ENCODE data around the gene RND1. TPM values are rescaled to one million over a fixed set of nuclear protein-coding genes. Genes with fewer than 3 reads are reported as not detected.

The RND1 gene
- total and polyA plus RNA-seq, 2 of the 13 experiments (the other 11 are each of a cell fraction or from before 2014, with no cell fraction given), result 1.8 to 1.9 TPM

- TF ChIP-seq, protein P1, sequence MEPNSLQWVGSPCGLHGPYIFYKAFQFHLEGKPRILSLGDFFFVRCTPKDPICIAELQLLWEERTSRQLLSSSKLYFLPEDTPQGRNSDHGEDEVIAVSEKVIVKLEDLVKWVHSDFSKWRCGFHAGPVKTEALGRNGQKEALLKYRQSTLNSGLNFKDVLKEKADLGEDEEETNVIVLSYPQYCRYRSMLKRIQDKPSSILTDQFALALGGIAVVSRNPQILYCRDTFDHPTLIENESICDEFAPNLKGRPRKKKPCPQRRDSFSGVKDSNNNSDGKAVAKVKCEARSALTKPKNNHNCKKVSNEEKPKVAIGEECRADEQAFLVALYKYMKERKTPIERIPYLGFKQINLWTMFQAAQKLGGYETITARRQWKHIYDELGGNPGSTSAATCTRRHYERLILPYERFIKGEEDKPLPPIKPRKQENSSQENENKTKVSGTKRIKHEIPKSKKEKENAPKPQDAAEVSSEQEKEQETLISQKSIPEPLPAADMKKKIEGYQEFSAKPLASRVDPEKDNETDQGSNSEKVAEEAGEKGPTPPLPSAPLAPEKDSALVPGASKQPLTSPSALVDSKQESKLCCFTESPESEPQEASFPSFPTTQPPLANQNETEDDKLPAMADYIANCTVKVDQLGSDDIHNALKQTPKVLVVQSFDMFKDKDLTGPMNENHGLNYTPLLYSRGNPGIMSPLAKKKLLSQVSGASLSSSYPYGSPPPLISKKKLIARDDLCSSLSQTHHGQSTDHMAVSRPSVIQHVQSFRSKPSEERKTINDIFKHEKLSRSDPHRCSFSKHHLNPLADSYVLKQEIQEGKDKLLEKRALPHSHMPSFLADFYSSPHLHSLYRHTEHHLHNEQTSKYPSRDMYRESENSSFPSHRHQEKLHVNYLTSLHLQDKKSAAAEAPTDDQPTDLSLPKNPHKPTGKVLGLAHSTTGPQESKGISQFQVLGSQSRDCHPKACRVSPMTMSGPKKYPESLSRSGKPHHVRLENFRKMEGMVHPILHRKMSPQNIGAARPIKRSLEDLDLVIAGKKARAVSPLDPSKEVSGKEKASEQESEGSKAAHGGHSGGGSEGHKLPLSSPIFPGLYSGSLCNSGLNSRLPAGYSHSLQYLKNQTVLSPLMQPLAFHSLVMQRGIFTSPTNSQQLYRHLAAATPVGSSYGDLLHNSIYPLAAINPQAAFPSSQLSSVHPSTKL (CRISPR knock-in tag; IDR thresholded peaks at IDR 0.05), result no peak
- TF ChIP-seq GLMP (CRISPR knock-in tag; IDR thresholded peaks at IDR 0.05; ENCODE audit: borderline replicate concordance) (no peak), MYC (CRISPR knock-in tag; IDR thresholded peaks at IDR 0.05; ENCODE audit: borderline replicate concordance) (no peak), SAP130 (CRISPR knock-in tag; IDR thresholded peaks at IDR 0.05; ENCODE audit: low read depth) (peak; percentile 84), RFXAP (CRISPR knock-in tag; IDR thresholded peaks at IDR 0.05; ENCODE audit: borderline replicate concordance) (no peak), ZNF24 (IDR thresholded peaks at IDR 0.05) (no peak), SSRP1 (CRISPR knock-in tag; IDR thresholded peaks at IDR 0.05) (no peak), ZMAT3 (CRISPR knock-in tag; conservative IDR thresholded peaks at IDR 0.05) (no peak), ISX (CRISPR knock-in tag; conservative IDR thresholded peaks at IDR 0.05) (no peak), ATM (IDR thresholded peaks at IDR 0.05; ENCODE audit: borderline replicate concordance) (no peak), NFKB2 (CRISPR knock-in tag; IDR thresholded peaks at IDR 0.05; ENCODE audit: borderline replicate concordance) (0 out of 2 replicates have a peak, but pooled peaks have one; percentile 65), ZNF337 (CRISPR knock-in tag; IDR thresholded peaks at IDR 0.05; ENCODE audit: borderline replicate concordance, low read depth) (no peak), MEIS2 (CRISPR knock-in tag; IDR thresholded peaks at IDR 0.05) (peak; percentile 80), NFE2 (CRISPR knock-in tag; IDR thresholded peaks at IDR 0.05) (no peak), ZNF138 (CRISPR knock-in tag; IDR thresholded peaks at IDR 0.05; ENCODE audit: low read depth) (0 out of 2 replicates have a peak, but pooled peaks have one; percentile 32), PAF1 (CRISPR knock-in tag; IDR thresholded peaks at IDR 0.05) (no peak), CENPX (CRISPR knock-in tag; IDR thresholded peaks at IDR 0.05) (no peak), TBL1XR1 (IDR thresholded peaks at IDR 0.05; ENCODE audit: borderline replicate concordance, low read length, partially characterized antibody) (no peak), ZNF557 (CRISPR knock-in tag; IDR thresholded peaks at IDR 0.05) (peak; percentile 81), ZNF253 (CRISPR knock-in tag; IDR thresholded peaks at IDR 0.05; ENCODE audit: borderline replicate concordance) (no peak), SOX5 (CRISPR knock-in tag; IDR thresholded peaks at IDR 0.05; ENCODE audit: borderline replicate concordance) (peak; percentile 10; the same call in 1 of the 2 replicates), POGZ (CRISPR knock-in tag; IDR thresholded peaks at IDR 0.05) (peak; percentile 72), JARID2 (CRISPR knock-in tag; IDR thresholded peaks at IDR 0.05; ENCODE audit: insufficient replicate concordance) (no peak)
- TF ChIP-seq, protein P2, sequence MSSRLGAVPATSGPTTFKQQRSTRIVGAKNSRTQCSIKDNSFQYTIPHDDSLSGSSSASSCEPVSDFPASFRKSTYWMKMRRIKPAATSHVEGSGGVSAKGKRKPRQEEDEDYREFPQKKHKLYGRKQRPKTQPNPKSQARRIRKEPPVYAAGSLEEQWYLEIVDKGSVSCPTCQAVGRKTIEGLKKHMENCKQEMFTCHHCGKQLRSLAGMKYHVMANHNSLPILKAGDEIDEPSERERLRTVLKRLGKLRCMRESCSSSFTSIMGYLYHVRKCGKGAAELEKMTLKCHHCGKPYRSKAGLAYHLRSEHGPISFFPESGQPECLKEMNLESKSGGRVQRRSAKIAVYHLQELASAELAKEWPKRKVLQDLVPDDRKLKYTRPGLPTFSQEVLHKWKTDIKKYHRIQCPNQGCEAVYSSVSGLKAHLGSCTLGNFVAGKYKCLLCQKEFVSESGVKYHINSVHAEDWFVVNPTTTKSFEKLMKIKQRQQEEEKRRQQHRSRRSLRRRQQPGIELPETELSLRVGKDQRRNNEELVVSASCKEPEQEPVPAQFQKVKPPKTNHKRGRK (CRISPR knock-in tag; IDR thresholded peaks at IDR 0.05), result peak; percentile 21; the same call in 1 of the 2 replicates
Observed at GRCh38 chr12:48865281-48866051, at the start of gene RND1 (continued).

Measured in HepG2 (cell line).